Esophagus squamous epithelium (tissue), 4 donors: ENCODE measurements around the gene DLD.

ENCODE experiments used
- CTCF ChIP-seq, 6 experiments: fragments of 450-650 bp in 4 of 6; fragments of 200-600 bp in 2 of 6; sonication (generic) in 2 of 6; IDR thresholded peaks; one replicate each; pipeline ENCODE4 v1.5.1; 2016 to 2019; ENCODE audit warnings: antibody characterized with exemption in 6 of 6, mild to moderate bottlenecking in 4 of 6, moderate library complexity in 4 of 6
- POLR2A ChIP-seq, 4 donors: fragments of 450-650 bp; IDR thresholded peaks; one replicate each; pipeline ENCODE4 v1.6.1; 2017; ENCODE audit warnings: antibody characterized with exemption in 4 of 4, mild to moderate bottlenecking in 4 of 4, moderate library complexity in 3 of 4

GRCh38 chr7:107843184-107843583 is 47.8 kb upstream of the DLD start:
- TF ChIP-seq CTCF (IDR thresholded peaks at IDR 0.05), result no peak
- no peak for TF ChIP-seq POLR2A (IDR thresholded peaks at IDR 0.05)
